IMR-90 (cell line): ENCODE results near the gene EPHA2. TPM values are rescaled to one million over a fixed set of nuclear protein-coding genes. Genes with fewer than 3 reads are reported as not detected.
A peak's percentile ranks its signal among the peaks of the same experiment; 100 is the strongest.

ENCODE experiments used
- ATAC-seq: fragments of 200-7000 bp; cut with Tn5 transposase; 2 replicates; pipeline ENCODE4 v1.9.1; 2020; ENCODE audit warnings: low read depth, mild to moderate bottlenecking, moderate library complexity
- BruUV-seq: library from RNA; stranded (reverse); fragments of 400-500 nt; replicated peaks from 2 replicates; lab custom pipeline; 2021; lab: Mats Ljungman, UMichigan
- CTCF ChIA-PET: fragments of 300-600 bp; formaldehyde crosslinking; extraction: SDS; loops from one replicate; lab custom pipeline; 2021; ENCODE audit warnings: antibody characterized with exemption; lab: Yijun Ruan, JAX
- POLR2A ChIA-PET: fragments of 300-600 bp; sonication (Branson Sonifier 250); formaldehyde crosslinking; loops from one replicate; lab custom pipeline; 2022; ENCODE audit warnings: antibody characterized with exemption; ENCODE audit not compliant: unreplicated experiment; lab: Charles Lee
- DNase-seq: peaks from one replicate; pipeline ENCODE4 v3.0.0; 2013
- H2AFZ ChIP-seq: replicated peaks from 2 replicates; pipeline ENCODE3; 2013; ENCODE audit warnings: low read length, mild to moderate bottlenecking; ENCODE audit not compliant: poor library complexity
- H2AK5ac ChIP-seq: 2 replicates; pipeline ENCODE4 v1.6.1; 2013; ENCODE audit warnings: low read depth, low read length, inconsistent platforms
- H2AK9ac ChIP-seq: replicated peaks from 2 replicates; pipeline ENCODE3; 2013; ENCODE audit warnings: mild to moderate bottlenecking, low read depth, low read length, moderate library complexity; ENCODE audit not compliant: poor library complexity
- H2BK120ac ChIP-seq: 2 replicates; pipeline ENCODE4 v1.6.1; 2013; ENCODE audit warnings: low read depth, low read length, inconsistent platforms
- H2BK15ac ChIP-seq: 3 replicates; pipeline ENCODE4 v1.6.1; 2013; ENCODE audit warnings: low read depth, low read length, inconsistent platforms
- H2BK20ac ChIP-seq: 2 replicates; pipeline ENCODE4 v1.6.1; 2013; ENCODE audit warnings: low read depth, mild to moderate bottlenecking, inconsistent platforms, low read length, moderate library complexity
- H2BK5ac ChIP-seq: 2 replicates; pipeline ENCODE4 v1.6.1; 2013; ENCODE audit warnings: mild to moderate bottlenecking, low read depth, low read length, inconsistent platforms; ENCODE audit not compliant: poor library complexity, severe bottlenecking
- H3K14ac ChIP-seq: replicated peaks from 2 replicates; pipeline ENCODE4 v1.6.1; 2013; ENCODE audit warnings: low read depth, low read length, inconsistent platforms
- H3K18ac ChIP-seq: 2 replicates; pipeline ENCODE4 v1.6.1; 2013; ENCODE audit warnings: low read depth, low read length, control low read depth
- H3K23ac ChIP-seq: 2 replicates; pipeline ENCODE4 v1.6.1; 2013; ENCODE audit warnings: low read depth, low read length, inconsistent platforms
- H3K27ac ChIP-seq: 2 replicates; pipeline ENCODE4 v1.5.1; 2013; ENCODE audit warnings: mild to moderate bottlenecking, control low read depth, low read length; ENCODE audit not compliant: insufficient read depth
- H3K27me3 ChIP-seq: 2 replicates; pipeline ENCODE4 v1.6.1; 2013; ENCODE audit warnings: low read length; ENCODE audit not compliant: control insufficient read depth, insufficient read depth
- H3K36me3 ChIP-seq: 2 replicates; pipeline ENCODE4 v1.6.1; 2013; ENCODE audit warnings: low read length, mixed read lengths; ENCODE audit not compliant: control insufficient read depth, insufficient read depth
- H3K4ac ChIP-seq: 2 replicates; pipeline ENCODE4 v1.6.1; 2013; ENCODE audit warnings: low read depth, low read length, inconsistent platforms
- H3K4me1 ChIP-seq: 2 replicates; pipeline ENCODE4 v1.6.1; 2013; ENCODE audit warnings: low read length, mixed read lengths; ENCODE audit not compliant: control insufficient read depth, insufficient read depth
- H3K4me2 ChIP-seq: 2 replicates; pipeline ENCODE4 v1.6.1; 2013; ENCODE audit warnings: low read depth, mild to moderate bottlenecking, control low read depth, low read length, moderate library complexity
- H3K4me3 ChIP-seq: 2 replicates; pipeline ENCODE4 v1.5.1; 2013; ENCODE audit warnings: low read depth, mild to moderate bottlenecking, control low read depth, low read length, moderate library complexity; ENCODE audit not compliant: insufficient read depth
- H3K56ac ChIP-seq: 2 replicates; pipeline ENCODE4 v1.6.1; 2013; ENCODE audit warnings: low read length, inconsistent platforms; ENCODE audit not compliant: insufficient read depth; ENCODE audit errors: extremely low read depth
- H3K79me1 ChIP-seq, 2 experiments: 2 replicates each; pipeline ENCODE4 v1.6.1; 2013; ENCODE audit warnings: low read length in 2 of 2, inconsistent platforms in 1 of 2, low read depth in 1 of 2
- H3K9ac ChIP-seq: 2 replicates; pipeline ENCODE4 v1.6.1; 2013; ENCODE audit warnings: low read depth, low read length, control low read depth
- H3K9me1 ChIP-seq: 2 replicates; pipeline ENCODE4 v1.6.1; 2013; ENCODE audit warnings: low read length, inconsistent platforms; ENCODE audit not compliant: insufficient read depth
- H3K9me3 ChIP-seq: 2 replicates; pipeline ENCODE4 v1.6.1; 2013; ENCODE audit warnings: low read length; ENCODE audit not compliant: control insufficient read depth, insufficient read depth
- H4K20me1 ChIP-seq: 2 replicates; pipeline ENCODE4 v1.6.1; 2013; ENCODE audit warnings: low read length, inconsistent platforms; ENCODE audit not compliant: insufficient read depth
- H4K5ac ChIP-seq: 2 replicates; pipeline ENCODE4 v1.6.1; 2013; ENCODE audit warnings: mild to moderate bottlenecking, low read depth, low read length, control low read depth
- H4K8ac ChIP-seq, 2 experiments: 2 replicates each; pipeline ENCODE4 v1.6.1; 2013; ENCODE audit warnings: low read depth in 2 of 2, low read length in 2 of 2, control low read depth in 1 of 2, inconsistent platforms in 1 of 2
- H4K91ac ChIP-seq: 2 replicates; pipeline ENCODE4 v1.6.1; 2013; ENCODE audit warnings: low read depth, low read length, inconsistent platforms; ENCODE audit not compliant: insufficient read depth
- SMC3 ChIP-seq: fragments of 150-350 bp; IDR thresholded peaks from 2 replicates; pipeline ENCODE4 v1.6.1; 2016; ENCODE audit warnings: low read depth, mild to moderate bottlenecking, antibody characterized with exemption, low read length, moderate library complexity
- USF2 ChIP-seq: fragments of 150-350 bp; IDR thresholded peaks from 2 replicates; pipeline ENCODE4 v1.6.1; 2017; ENCODE audit warnings: mild to moderate bottlenecking, antibody characterized with exemption, low read length, low read depth
- WGBS, 2 experiments: methylation state at CpG; one replicate each; pipeline versions ENCODE4 v1.1.5 to v1.1.7; 2013; ENCODE audit warnings: missing lambda C conversion rate in 2 of 2; ENCODE audit not compliant: insufficient read length in 1 of 2; ENCODE audit errors: extremely low coverage in 2 of 2; 5-methylcytosine and 5-hydroxymethylcytosine counted together
- dilution Hi-C: fragments of 300-500 bp; cut with HindIII; formaldehyde crosslinking; loops from one replicate; pipeline ENCODE4 v1.14.3; 2018; ENCODE audit warnings: low sequenced_read_pairs; ENCODE audit not compliant: unreplicated experiment
- in situ Hi-C: fragments of 300-500 bp; cut with MboI; formaldehyde crosslinking; loops from 3 replicates; pipeline ENCODE4 v1.14.3; 2019; ENCODE audit warnings: low sequenced_read_pairs, inconsistent platforms, mixed read lengths
- intact Hi-C: fragments of 100-400 bp; cut with micrococcal nuclease; formaldehyde crosslinking; loops from 2 replicates; pipeline ENCODE4 v1.10.0; 2022
- polyA plus RNA-seq, 3 experiments: library from polyadenylated mRNA; depleted of rRNA; stranded (reverse); fragments of >200 nt; gene quantifications; 2 replicates each; pipeline ENCODE4 v1.2.3, GENCODE V29; 2012; ENCODE audit warnings: low replicate concordance in 1 of 3
- total RNA-seq: library from RNA; depleted of rRNA; stranded (reverse); fragments of >200 nt; gene quantifications from 2 replicates; pipeline ENCODE4 v1.2.3, GENCODE V29; 2012

Gene EPHA2
- total and polyA plus RNA-seq, 2 of the 4 experiments (the other 2 are of a cell fraction), result 24.0 to 72.6 TPM

GRCh38 chr1:16205334-16205671 is 49.4 kb upstream of the EPHA2 start:
- in situ Hi-C loops (no loop called here), dilution Hi-C loops (no loop called here), intact Hi-C loops (loop anchor here (5.0 kb wide), 2 partner anchors 37 to 162 kb away; partner anchors contain the start of gene SZRD1)
- H3K9ac ChIP-seq, result no peak overlapping the region
- no peak overlapping the region for H2BK20ac ChIP-seq
- no peak overlapping the region for H3K23ac ChIP-seq
- ChIA-PET POLR2A (no interaction called here), CTCF (interaction anchor here (1.4 kb wide), 1 partner anchor 40 kb away, joined by 5 read pairs; no protein-coding TSS in a partner anchor)
- H4K20me1 ChIP-seq, result no peaks in the 10 kb centered on the region; the same call in 1 of the 2 replicates
- peak overlapping the region; percentile 84 for H2AK5ac ChIP-seq
- BruUV-seq, result no TSS peak
- peak overlapping the region; percentile 97; the same call in 1 of the 2 replicates for H3K4ac ChIP-seq
- no peak overlapping the region for H3K27ac ChIP-seq
- TF ChIP-seq USF2 (no peak), SMC3 (no peak)
- peaks cover 9% of the 10 kb centered on the region for H3K4me1 ChIP-seq
- H4K5ac ChIP-seq, result no peak overlapping the region
- 100% methylated on average over 4 of the region's 11 CpGs; no CpG with 5 or more reads in 1 of the 2 experiments for WGBS, 2 experiments
- H4K91ac ChIP-seq, result peak overlapping the region; percentile 28; the same call in 1 of the 2 replicates
- peak overlapping the region; percentile 60 for H2AK9ac ChIP-seq
- no peak overlapping the region for H2AFZ ChIP-seq
- peak overlapping the region in 1 of 2 experiments; percentile 98; a peak in 1 of 4 replicates for H4K8ac ChIP-seq
- H2BK15ac ChIP-seq, result no peak overlapping the region
- H3K79me1 ChIP-seq, result peaks cover 7 to 21% of the 10 kb centered on the region in 2 experiments; a peak in 3 of 4 replicates
- no peak overlapping the region for H3K14ac ChIP-seq
- ATAC-seq (no peak), DNase-seq (no peak)
- H3K9me3 ChIP-seq, result no peaks in the 10 kb centered on the region
- no peak overlapping the region for H3K18ac ChIP-seq
- H3K36me3 ChIP-seq, result peaks cover 2% of the 10 kb centered on the region
- H3K4me3 ChIP-seq, result no peak overlapping the region
- no peak overlapping the region for H3K56ac ChIP-seq
- H3K27me3 ChIP-seq, result no peaks in the 10 kb centered on the region
- H2BK120ac ChIP-seq, result no peak overlapping the region
- H2BK5ac ChIP-seq, result no peak overlapping the region
- H3K4me2 ChIP-seq, result no peak overlapping the region
- H3K9me1 ChIP-seq, result peaks cover 6% of the 10 kb centered on the region; the same call in 1 of the 2 replicates
